Osteocyte (in vitro differentiated cells): ENCODE measurements around the gene RFTN2. TPM values are rescaled to one million over a fixed set of nuclear protein-coding genes. Genes with fewer than 3 reads are reported as not detected.
"Not testable (repeated sequence)": the region's sequence is repeated elsewhere in the genome, so short reads cannot be mapped to it uniquely, and the experiment has no call there.

Experiments
- DNase-seq: peaks from one replicate; pipeline ENCODE4 v3.0.0; 2021; ENCODE audit warnings: mixed read lengths; ENCODE audit not compliant: unreplicated experiment; ENCODE audit errors: extremely low spot score
- H3K27ac Mint-ChIP-seq: one replicate; pipeline ENCODE4 v1.8.0; 2021; ENCODE audit warnings: mild to moderate bottlenecking, mixed read lengths; ENCODE audit not compliant: unreplicated experiment
- H3K27me3 Mint-ChIP-seq: one replicate; pipeline ENCODE4 v1.8.0; 2021; ENCODE audit warnings: mixed read lengths; ENCODE audit not compliant: unreplicated experiment
- H3K36me3 Mint-ChIP-seq: one replicate; pipeline ENCODE4 v1.8.0; 2021; ENCODE audit warnings: mixed read lengths; ENCODE audit not compliant: unreplicated experiment
- H3K4me1 Mint-ChIP-seq: one replicate; pipeline ENCODE4 v1.8.0; 2021; ENCODE audit warnings: mixed read lengths; ENCODE audit not compliant: unreplicated experiment
- H3K4me3 Mint-ChIP-seq: one replicate; pipeline ENCODE4 v1.8.0; 2021; ENCODE audit warnings: mild to moderate bottlenecking, moderate library complexity, mixed read lengths; ENCODE audit not compliant: unreplicated experiment
- H3K9me3 Mint-ChIP-seq: one replicate; pipeline ENCODE4 v1.8.0; 2021; ENCODE audit warnings: mixed read lengths; ENCODE audit not compliant: unreplicated experiment
- total RNA-seq: library from RNA; stranded (reverse); gene quantifications from 2 replicates; pipeline ENCODE4 v1.2.1, GENCODE V29; 2021
- TF ChIP-seq, protein P1 (sequence below): fragments of 200-600 bp; sonication (generic); IDR thresholded peaks from 2 replicates; pipeline ENCODE4 v1.5.0; 2021; ENCODE audit warnings: antibody characterized with exemption, mild to moderate bottlenecking, moderate library complexity

The RFTN2 gene
- total RNA-seq, 1 donor from 2014 or later = 29.4 TPM

DNA sequence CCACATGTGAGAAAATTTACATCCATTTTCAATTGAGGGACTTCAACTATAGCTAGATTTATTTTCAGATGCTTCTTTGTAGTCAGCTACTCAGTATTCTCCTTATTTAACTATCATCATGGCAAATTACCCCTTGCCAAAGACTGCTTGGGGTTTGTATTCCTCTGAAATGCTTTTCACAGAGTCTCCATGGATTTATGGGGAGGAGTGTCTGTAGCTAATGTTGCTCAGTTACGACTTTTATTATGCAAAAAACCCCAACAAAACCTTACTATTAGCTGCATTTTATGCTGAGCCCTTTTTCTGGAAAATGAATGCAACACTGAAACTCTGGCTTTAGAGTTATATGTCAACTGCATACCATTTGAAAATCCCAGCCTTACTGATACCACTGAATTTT is 78.6 kb downstream of the RFTN2 start:
- no peak overlapping the region for H3K27ac Mint-ChIP-seq
- H3K27me3 Mint-ChIP-seq = no peaks in the 10 kb centered on the region
- DNase-seq = no peak
- H3K4me3 Mint-ChIP-seq = no peak overlapping the region
- peaks cover 27% of the 10 kb centered on the region for H3K36me3 Mint-ChIP-seq
- no peaks in the 10 kb centered on the region for H3K4me1 Mint-ChIP-seq
- TF ChIP-seq, protein P1, sequence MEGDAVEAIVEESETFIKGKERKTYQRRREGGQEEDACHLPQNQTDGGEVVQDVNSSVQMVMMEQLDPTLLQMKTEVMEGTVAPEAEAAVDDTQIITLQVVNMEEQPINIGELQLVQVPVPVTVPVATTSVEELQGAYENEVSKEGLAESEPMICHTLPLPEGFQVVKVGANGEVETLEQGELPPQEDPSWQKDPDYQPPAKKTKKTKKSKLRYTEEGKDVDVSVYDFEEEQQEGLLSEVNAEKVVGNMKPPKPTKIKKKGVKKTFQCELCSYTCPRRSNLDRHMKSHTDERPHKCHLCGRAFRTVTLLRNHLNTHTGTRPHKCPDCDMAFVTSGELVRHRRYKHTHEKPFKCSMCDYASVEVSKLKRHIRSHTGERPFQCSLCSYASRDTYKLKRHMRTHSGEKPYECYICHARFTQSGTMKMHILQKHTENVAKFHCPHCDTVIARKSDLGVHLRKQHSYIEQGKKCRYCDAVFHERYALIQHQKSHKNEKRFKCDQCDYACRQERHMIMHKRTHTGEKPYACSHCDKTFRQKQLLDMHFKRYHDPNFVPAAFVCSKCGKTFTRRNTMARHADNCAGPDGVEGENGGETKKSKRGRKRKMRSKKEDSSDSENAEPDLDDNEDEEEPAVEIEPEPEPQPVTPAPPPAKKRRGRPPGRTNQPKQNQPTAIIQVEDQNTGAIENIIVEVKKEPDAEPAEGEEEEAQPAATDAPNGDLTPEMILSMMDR = no peak
- no peaks in the 10 kb centered on the region for H3K9me3 Mint-ChIP-seq

DNA sequence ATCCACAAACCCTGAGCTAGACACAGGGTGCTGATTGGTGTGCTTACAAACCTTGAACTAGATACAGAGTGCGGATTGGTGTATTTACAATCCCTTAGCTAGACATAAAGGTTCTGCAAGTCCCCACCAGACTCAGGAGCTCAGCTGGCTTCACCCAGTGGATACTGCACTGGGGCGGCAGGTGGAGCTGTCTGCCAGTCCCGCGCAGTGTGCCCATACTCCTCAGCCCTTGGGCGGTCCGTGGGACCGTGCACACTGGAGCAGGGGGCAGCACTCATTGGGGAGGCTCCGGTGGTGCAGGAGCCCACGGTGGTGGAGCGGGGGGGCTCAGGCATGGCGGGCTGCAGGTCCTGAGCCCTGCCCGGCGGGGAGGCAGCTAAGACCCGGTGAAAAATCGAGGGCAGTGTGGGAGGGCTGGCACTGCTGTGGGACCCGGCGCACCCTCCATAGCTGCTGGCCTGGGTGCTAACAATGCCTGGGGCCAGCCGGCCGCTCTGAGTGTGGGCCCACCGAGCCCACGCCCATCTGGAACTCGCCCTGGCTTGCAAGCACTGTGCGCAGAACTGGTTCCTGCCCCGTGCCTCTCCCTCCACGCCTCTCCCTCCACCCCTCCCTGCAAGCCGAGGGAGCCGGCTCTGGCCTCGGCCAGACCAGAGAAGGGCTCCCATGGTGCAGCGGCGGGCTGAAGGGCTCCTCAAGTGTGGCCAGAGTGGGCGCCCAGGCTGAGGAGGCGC is 83.9 kb downstream of the RFTN2 start:
- no peak for DNase-seq
- H3K36me3 Mint-ChIP-seq = peaks cover 32% of the 10 kb centered on the region
- TF ChIP-seq, protein P1 = no peak
- H3K4me3 Mint-ChIP-seq = no peak overlapping the region
- H3K4me1 Mint-ChIP-seq = no peaks in the 10 kb centered on the region
- no peaks in the 10 kb centered on the region for H3K9me3 Mint-ChIP-seq
- H3K27me3 Mint-ChIP-seq = no peaks in the 10 kb centered on the region
- no peak overlapping the region for H3K27ac Mint-ChIP-seq

DNA sequence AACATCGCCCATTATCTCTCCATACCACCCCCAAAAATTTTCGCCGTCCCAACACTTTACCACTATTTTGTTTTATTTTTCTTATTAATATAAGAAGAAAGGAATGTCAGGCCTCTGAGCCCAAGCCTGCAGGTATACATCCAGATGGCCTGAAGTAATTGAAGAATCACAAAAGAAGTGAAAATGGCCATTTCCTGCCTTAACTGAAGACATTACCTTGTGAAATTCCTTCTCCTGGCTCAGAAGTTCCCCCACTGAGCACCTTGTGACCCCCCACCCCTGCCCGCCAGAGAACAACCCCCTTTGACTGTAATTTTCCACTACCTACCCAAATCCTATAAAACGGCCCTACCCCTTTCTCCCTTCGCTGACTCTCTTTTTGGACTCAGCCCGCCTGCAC is 88.1 kb downstream of the RFTN2 start:
- not testable (repeated sequence) for H3K4me3 Mint-ChIP-seq, H3K27me3 Mint-ChIP-seq, DNase-seq, H3K9me3 Mint-ChIP-seq, H3K27ac Mint-ChIP-seq, H3K4me1 Mint-ChIP-seq
- H3K36me3 Mint-ChIP-seq = peaks cover 19% of the 10 kb centered on the region

DNA sequence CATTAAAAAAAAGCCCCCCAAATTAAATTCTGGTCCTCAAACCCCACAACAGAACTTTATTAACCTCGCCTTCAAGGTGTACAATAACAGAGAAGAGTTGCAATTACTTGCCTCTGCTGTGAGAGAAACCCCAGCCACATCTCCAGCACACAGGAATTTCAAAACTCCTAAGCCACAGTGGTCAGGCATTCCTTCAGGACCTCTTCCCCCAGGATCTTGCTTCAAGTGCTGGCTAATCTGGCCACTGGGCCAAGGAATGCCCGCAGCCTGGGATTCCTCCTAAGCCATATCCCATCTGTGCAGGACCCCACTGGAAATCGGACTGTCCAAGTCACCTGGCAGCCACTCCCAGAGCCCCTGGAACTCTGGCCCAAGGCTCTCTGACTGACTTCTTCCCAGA is 95.2 kb downstream of the RFTN2 start:
- H3K4me3 Mint-ChIP-seq, H3K27ac Mint-ChIP-seq, DNase-seq, H3K9me3 Mint-ChIP-seq, H3K36me3 Mint-ChIP-seq, H3K27me3 Mint-ChIP-seq: not testable (repeated sequence)
- H3K4me1 Mint-ChIP-seq = peaks cover 15% of the 10 kb centered on the region

DNA sequence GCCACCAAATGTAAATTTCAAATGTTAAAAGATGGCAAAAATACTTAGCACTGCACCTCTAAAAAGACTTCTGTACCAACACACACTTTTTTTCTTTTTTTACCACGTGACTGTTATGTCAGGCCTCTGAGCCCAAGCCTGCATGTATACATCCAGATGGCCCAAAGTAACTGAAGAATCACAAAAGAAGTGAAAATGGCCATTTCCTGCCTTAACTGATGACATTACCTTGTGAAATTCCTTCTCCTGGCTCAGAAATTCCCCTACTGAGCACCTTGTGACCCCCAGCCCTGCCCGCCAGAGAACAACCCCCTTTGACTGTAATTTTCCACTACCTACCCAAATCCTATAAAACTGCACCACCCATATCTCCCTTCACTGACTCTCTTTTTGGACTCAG is 97.1 kb downstream of the RFTN2 start:
- not testable (repeated sequence) for H3K27me3 Mint-ChIP-seq, H3K9me3 Mint-ChIP-seq, DNase-seq, H3K27ac Mint-ChIP-seq, H3K4me3 Mint-ChIP-seq
- peaks cover 17% of the 10 kb centered on the region for H3K36me3 Mint-ChIP-seq
- H3K4me1 Mint-ChIP-seq = peaks cover 15% of the 10 kb centered on the region

DNA sequence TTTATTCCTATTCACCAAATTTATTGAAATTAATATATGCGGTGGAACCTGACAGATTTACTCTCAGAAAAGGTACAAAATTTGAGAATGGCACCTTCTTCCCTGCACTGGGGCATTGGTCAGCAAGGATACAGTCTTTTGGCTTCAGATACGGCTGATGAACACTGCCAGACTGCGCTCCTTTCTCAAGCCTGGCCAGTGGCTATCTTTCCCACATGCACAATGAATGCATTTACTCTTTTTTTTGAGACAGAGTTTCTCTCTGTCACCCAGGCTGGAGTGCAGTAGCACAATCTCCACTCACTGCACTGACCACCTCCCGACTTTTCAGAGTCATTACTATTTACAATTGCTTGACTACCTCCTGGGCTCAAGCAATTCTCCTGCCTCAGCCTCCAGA is 97.9 kb downstream of the RFTN2 start:
- TF ChIP-seq, protein P1 = no peak
- Mint-ChIP-seq H3K9me3 (peaks cover 8% of the 10 kb centered on the region), H3K27me3 (no peaks in the 10 kb centered on the region), H3K27ac (no peak overlapping the region), H3K36me3 (peaks cover 23% of the 10 kb centered on the region), H3K4me1 (peaks cover 15% of the 10 kb centered on the region), H3K4me3 (no peak overlapping the region)
- no peak for DNase-seq
